K562 (cell line): ENCODE results near the gene CRYGC.

ENCODE experiments used
- ATF6 ChIP-seq: sonication (generic); formaldehyde crosslinking; IDR thresholded peaks from 2 replicates; pipeline ENCODE4 v1.4.0; 2020; ENCODE audit warnings: mild to moderate bottlenecking, missing genetic modification reagents
- EZH2 ChIP-seq: IDR thresholded peaks from 2 replicates; pipeline ENCODE4 v1.6.1; 2012; ENCODE audit warnings: low read depth, mild to moderate bottlenecking, inconsistent platforms, low read length, borderline replicate concordance
- GATAD2B ChIP-seq: fragments of 450-650 bp; IDR thresholded peaks from 2 replicates; pipeline ENCODE4 v1.6.1; 2017; ENCODE audit warnings: mild to moderate bottlenecking, borderline replicate concordance
- HMG20B ChIP-seq: fragments of 250-450 bp; sonication (Bioruptor Pico); IDR thresholded peaks from 2 replicates; pipeline ENCODE4 v1.5.0; 2021; ENCODE audit warnings: mild to moderate bottlenecking
- KAT7 ChIP-seq: sonication (generic); formaldehyde crosslinking; IDR thresholded peaks from 2 replicates; pipeline ENCODE4 v1.8.0; 2022; ENCODE audit warnings: missing genetic modification reagents, mild to moderate bottlenecking, borderline replicate concordance
- MAZ ChIP-seq, 2 experiments: fragments of 450-650 bp in 1 of 2; sonication (generic) in 1 of 2; formaldehyde crosslinking; IDR thresholded peaks in 1 of 2; conservative IDR thresholded peaks in 1 of 2; 2 replicates each; pipeline versions ENCODE4 v1.4.0 to v1.5.0; 2020; ENCODE audit warnings: mild to moderate bottlenecking in 1 of 2, missing genetic modification reagents in 1 of 2
- PBX2 ChIP-seq, 2 experiments: IDR thresholded peaks in 1 of 2; conservative IDR thresholded peaks in 1 of 2; 2 replicates each; pipeline ENCODE4 v1.6.1; 2016; ENCODE audit warnings: low read depth in 2 of 2, mild to moderate bottlenecking in 1 of 2, missing compliant biosample characterization in 1 of 2, missing genetic modification characterization in 1 of 2, moderate library complexity in 1 of 2
- POLR2AphosphoS5 ChIP-seq: IDR thresholded peaks from 2 replicates; pipeline ENCODE4 v1.6.1; 2011; ENCODE audit warnings: mild to moderate bottlenecking, low read depth, low read length, moderate library complexity; ENCODE audit not compliant: control insufficient read depth, insufficient read depth
- PRDM10 ChIP-seq: fragments of 450-650 bp; IDR thresholded peaks from 2 replicates; pipeline ENCODE4 v1.6.1; 2018; ENCODE audit not compliant: partially characterized antibody
- YY1 ChIP-seq, 3 experiments: IDR thresholded peaks; 2 replicates each; pipeline ENCODE4 v1.6.1; 2011; ENCODE audit warnings: low read length in 2 of 3, mild to moderate bottlenecking in 2 of 3, moderate library complexity in 2 of 3, borderline replicate concordance in 1 of 3, control low read depth in 1 of 3, low read depth in 1 of 3; ENCODE audit not compliant: insufficient read depth in 3 of 3, insufficient replicate concordance in 2 of 3, control insufficient read depth in 1 of 3, insufficient read length in 1 of 3; ENCODE audit errors: extremely low read depth in 1 of 3
- ZNF324 ChIP-seq: fragments of 250-450 bp; sonication (Bioruptor Pico); IDR thresholded peaks from 2 replicates; pipeline ENCODE4 v1.4.0; 2020; ENCODE audit warnings: mild to moderate bottlenecking
- TF ChIP-seq, protein P1 (sequence below), 3 experiments: IDR thresholded peaks in 2 of 3; conservative IDR thresholded peaks in 1 of 3; 2 replicates each; pipeline ENCODE4 v1.5.1; 2011 to 2012; ENCODE audit warnings: low read length in 3 of 3, mild to moderate bottlenecking in 3 of 3, control low read depth in 2 of 3, improper control_type of control experiment in 1 of 3, inconsistent platforms in 1 of 3, low read depth in 1 of 3, mixed read lengths in 1 of 3, moderate library complexity in 1 of 3; ENCODE audit not compliant: insufficient read depth in 2 of 3
- TF ChIP-seq, protein P2 (sequence below), 2 experiments: fragments of 450-650 bp in 1 of 2; sonication (generic) in 1 of 2; formaldehyde crosslinking; conservative IDR thresholded peaks; 2 replicates each; pipeline versions ENCODE4 v1.4.0 to v1.8.1; 2020 to 2022; ENCODE audit warnings: mild to moderate bottlenecking in 1 of 2, missing genetic modification reagents in 1 of 2
- TF ChIP-seq, protein P3 (sequence below): sonication (generic); formaldehyde crosslinking; IDR thresholded peaks from 2 replicates; pipeline ENCODE4 v1.8.1; 2023; ENCODE audit warnings: mild to moderate bottlenecking, missing genetic modification reagents

DNA sequence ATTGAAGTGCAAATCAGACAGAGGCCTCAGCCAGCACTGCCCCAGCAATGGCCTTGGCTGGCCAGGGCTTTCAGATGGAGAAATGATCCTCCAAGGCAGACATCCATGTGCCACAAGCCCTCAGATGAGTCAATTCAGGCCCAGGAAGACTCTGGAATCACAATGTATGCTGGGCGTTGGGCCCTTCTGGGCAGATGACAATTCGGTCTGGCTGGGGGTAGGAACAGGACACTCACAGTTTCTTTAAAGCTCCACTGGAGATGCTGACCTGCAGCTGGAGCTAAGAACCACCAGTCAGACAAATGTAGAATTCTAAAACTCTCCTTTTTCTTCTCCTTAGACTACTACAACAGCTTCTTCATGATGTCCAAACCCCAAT is 7.1 kb upstream of the CRYGC start:
- TF ChIP-seq, protein P1, sequence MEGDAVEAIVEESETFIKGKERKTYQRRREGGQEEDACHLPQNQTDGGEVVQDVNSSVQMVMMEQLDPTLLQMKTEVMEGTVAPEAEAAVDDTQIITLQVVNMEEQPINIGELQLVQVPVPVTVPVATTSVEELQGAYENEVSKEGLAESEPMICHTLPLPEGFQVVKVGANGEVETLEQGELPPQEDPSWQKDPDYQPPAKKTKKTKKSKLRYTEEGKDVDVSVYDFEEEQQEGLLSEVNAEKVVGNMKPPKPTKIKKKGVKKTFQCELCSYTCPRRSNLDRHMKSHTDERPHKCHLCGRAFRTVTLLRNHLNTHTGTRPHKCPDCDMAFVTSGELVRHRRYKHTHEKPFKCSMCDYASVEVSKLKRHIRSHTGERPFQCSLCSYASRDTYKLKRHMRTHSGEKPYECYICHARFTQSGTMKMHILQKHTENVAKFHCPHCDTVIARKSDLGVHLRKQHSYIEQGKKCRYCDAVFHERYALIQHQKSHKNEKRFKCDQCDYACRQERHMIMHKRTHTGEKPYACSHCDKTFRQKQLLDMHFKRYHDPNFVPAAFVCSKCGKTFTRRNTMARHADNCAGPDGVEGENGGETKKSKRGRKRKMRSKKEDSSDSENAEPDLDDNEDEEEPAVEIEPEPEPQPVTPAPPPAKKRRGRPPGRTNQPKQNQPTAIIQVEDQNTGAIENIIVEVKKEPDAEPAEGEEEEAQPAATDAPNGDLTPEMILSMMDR (IDR thresholded peaks at IDR 0.05 in 2 of 3, conservative IDR thresholded peaks at IDR 0.05 in 1 of 3; ENCODE audit: insufficient read depth in 2 of 3, low read depth in 1 of 3, low read length in 3 of 3): no peak
- TF ChIP-seq YY1 (IDR thresholded peaks at IDR 0.05; ENCODE audit: borderline replicate concordance in 1 of 3, control insufficient read depth in 1 of 3, extremely low read depth in 1 of 3, insufficient read depth in 3 of 3, insufficient read length in 1 of 3, insufficient replicate concordance in 2 of 3, low read depth in 1 of 3, low read length in 2 of 3) (no peak), PBX2 (CRISPR knock-in tag; IDR thresholded peaks at IDR 0.05; ENCODE audit: low read depth) (no peak), PBX2 (tag; conservative IDR thresholded peaks at IDR 0.05; ENCODE audit: low read depth) (no peak), MAZ (CRISPR knock-in tag; conservative IDR thresholded peaks at IDR 0.05 in 1 of 2, IDR thresholded peaks at IDR 0.05 in 1 of 2) (no peak), ZNF324 (CRISPR knock-in tag) (no peak), HMG20B (CRISPR knock-in tag) (no peak), EZH2 (no peak), GATAD2B (no peak), PRDM10 (no peak), POLR2AphosphoS5 (no peak), ATF6 (CRISPR knock-in tag) (no peak), KAT7 (CRISPR knock-in tag) (no peak)
- TF ChIP-seq, protein P2, sequence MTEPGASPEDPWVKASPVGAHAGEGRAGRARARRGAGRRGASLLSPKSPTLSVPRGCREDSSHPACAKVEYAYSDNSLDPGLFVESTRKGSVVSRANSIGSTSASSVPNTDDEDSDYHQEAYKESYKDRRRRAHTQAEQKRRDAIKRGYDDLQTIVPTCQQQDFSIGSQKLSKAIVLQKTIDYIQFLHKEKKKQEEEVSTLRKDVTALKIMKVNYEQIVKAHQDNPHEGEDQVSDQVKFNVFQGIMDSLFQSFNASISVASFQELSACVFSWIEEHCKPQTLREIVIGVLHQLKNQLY (CRISPR knock-in tag; conservative IDR thresholded peaks at IDR 0.05): no peak
- TF ChIP-seq, protein P3, sequence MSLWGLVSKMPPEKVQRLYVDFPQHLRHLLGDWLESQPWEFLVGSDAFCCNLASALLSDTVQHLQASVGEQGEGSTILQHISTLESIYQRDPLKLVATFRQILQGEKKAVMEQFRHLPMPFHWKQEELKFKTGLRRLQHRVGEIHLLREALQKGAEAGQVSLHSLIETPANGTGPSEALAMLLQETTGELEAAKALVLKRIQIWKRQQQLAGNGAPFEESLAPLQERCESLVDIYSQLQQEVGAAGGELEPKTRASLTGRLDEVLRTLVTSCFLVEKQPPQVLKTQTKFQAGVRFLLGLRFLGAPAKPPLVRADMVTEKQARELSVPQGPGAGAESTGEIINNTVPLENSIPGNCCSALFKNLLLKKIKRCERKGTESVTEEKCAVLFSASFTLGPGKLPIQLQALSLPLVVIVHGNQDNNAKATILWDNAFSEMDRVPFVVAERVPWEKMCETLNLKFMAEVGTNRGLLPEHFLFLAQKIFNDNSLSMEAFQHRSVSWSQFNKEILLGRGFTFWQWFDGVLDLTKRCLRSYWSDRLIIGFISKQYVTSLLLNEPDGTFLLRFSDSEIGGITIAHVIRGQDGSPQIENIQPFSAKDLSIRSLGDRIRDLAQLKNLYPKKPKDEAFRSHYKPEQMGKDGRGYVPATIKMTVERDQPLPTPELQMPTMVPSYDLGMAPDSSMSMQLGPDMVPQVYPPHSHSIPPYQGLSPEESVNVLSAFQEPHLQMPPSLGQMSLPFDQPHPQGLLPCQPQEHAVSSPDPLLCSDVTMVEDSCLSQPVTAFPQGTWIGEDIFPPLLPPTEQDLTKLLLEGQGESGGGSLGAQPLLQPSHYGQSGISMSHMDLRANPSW (CRISPR knock-in tag): no peak
